CD4-positive, alpha-beta T cell treated with Interleukin-17A for 1 hour (primary cell): ENCODE data around the gene MTRF1L.
A peak's percentile ranks its signal among the peaks of the same experiment; 100 is the strongest.
"Not testable (repeated sequence)": the region's sequence is repeated elsewhere in the genome, so short reads cannot be mapped to it uniquely, and the experiment has no call there.

Experiments used
- DNase-seq: peaks from one replicate; pipeline ENCODE4 v3.0.0-alpha.2; 2020

The MTRF1L gene

GRCh38 chr6:152966168-152966894 is 36.2 kb downstream of the MTRF1L start:
- not testable (repeated sequence) for DNase-seq

DNA sequence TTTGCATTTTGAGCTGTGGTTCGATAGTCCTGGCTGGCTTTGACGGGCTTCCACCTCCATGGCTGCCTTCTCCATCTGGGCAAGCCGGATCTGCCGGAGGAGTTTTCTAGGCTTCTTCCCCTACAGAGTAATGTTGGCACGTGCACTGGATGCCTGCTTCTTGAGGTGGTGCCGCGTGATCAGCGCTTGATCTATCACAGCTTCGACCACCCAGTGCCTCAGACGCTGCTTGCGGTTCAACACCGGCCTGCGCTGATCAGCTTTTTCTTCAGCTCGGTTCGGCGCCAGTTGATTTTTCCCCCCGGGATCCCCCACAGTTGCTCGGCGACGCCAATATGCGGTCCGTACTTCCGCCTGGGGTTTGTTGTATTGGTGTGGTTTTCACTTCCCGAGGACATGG is 43.2 kb downstream of the MTRF1L start:
- DNase-seq = no peak

GRCh38 chr6:152957796-152958195 is 44.7 kb downstream of the MTRF1L start:
- DNase-seq = no peak

DNA sequence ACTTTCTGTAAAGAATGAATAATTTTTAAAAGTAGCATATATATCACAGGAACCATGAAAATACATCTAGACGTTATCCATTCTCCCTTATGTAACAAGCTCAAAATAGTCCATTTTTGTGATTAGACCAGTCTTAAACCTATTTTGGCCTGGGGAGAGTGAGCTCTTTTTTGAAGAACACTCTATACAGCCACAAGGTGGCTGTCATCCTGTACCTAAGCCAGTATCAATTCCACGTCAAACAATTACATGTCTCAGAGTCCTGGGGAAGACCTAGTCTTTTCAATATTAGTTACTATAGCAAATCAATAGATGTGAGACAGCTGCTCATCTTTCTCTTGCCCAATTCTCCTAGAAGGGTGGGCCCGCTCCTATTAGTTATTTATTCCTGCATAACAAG is 48.1 kb downstream of the MTRF1L start:
- no peak for DNase-seq

GRCh38 chr6:152952866-152953509 is 49.5 kb downstream of the MTRF1L start:
- DNase-seq = peak; percentile 17

- DNase-seq = no peak
These were observed 50.5 kb downstream of the MTRF1L start for GRCh38 chr6:152952045-152952444.

- no peak for DNase-seq
These were observed 52.3 kb downstream of the MTRF1L start for GRCh38 chr6:152950240-152950639.

DNA sequence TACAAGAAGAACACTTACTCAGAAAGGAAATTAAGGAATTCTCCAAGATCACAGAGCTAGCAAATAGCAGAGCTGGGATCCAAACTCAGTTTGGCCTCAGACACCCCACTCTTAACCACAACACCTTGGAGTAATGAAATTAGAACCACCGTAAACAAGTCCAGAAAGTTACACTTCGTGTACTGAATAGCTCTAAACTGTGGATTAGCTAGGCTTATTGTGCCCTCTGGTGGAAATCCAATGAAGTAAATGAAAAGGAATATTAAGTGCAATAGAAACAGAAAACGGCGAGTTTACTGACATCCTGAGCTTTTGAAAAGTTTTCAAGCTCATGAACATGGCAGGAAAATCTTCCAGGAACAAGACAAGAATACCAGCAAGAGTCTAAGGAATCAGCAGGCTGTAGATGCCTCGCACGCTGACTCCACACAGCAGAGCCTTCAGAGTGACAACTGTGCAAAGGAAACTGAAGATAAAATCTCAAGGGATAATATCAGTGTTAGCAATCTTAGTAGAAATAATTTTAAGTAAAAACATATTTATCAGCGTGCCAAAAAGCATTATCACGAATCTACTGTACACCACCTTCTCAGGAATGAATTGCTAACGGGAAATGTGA is 54.2 kb downstream of the MTRF1L start:
- DNase-seq = peak; percentile 51

- DNase-seq = no peak
These were observed 55.5 kb downstream of the MTRF1L start for GRCh38 chr6:152946995-152947394.

- DNase-seq = no peak
These were observed 56.0 kb downstream of the MTRF1L start for GRCh38 chr6:152946484-152946883.

- DNase-seq = no peak
These were observed 59.1 kb downstream of the MTRF1L start for GRCh38 chr6:152943260-152943897.

DNA sequence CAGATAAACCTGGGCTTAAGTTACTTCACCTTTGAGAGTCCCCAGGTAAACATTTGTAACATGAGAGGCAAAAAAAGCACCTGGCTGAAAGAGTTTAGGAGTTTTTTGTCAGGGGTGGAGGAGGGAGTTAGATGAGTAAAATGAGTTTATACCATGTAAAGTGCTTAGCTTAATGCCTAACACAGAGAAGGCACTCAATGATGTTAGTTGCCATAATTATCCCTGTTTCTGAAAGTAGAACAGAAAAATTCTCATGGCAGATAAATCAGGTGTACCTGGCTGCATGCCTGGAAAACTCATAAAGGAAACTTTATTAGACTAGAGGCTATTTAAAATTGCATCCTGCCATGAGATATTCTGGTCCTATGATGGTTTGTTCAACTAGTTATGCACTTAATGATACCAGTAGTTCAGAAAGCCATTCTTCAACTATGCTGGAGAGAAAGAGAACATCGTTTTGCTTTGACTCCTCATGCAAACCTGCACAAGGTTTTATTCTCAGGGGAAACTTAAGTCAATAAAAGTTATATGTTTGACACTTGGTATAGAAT is 60.1 kb downstream of the MTRF1L start:
- DNase-seq = no peak

- DNase-seq = no peak
These were observed 60.8 kb downstream of the MTRF1L start for GRCh38 chr6:152941746-152942145.
